Frontal cortex (tissue), 4 donors: ENCODE data around the gene TMTC2. TPM values are rescaled to one million over a fixed set of nuclear protein-coding genes. Genes with fewer than 3 reads are reported as not detected.
A peak's percentile ranks its signal among the peaks of the same experiment; 100 is the strongest.
"Not testable (repeated sequence)": the region's sequence is repeated elsewhere in the genome, so short reads cannot be mapped to it uniquely, and the experiment has no call there.

Experiments
- DNase-seq, 2 donors: peaks; one replicate each; pipeline ENCODE4 v3.0.0; 2012; ENCODE audit warnings: low spot score in 2 of 2
- FAIRE-seq: peaks from 2 replicates; lab custom pipeline; 2012; peaks lifted over from hg19 to GRCh38; lab: Jason Lieb, UNC
- total RNA-seq: library from RNA; depleted of rRNA; stranded (reverse); fragments of >200 nt; gene quantifications from one replicate; pipeline ENCODE4 v1.2.3, GENCODE V29; 2014
- donor health status: control.
- donor health status: control.
- donor health status: control.

TMTC2 gene
- total RNA-seq, 1 donor from 2014 or later = 15.9 TPM

- FAIRE-seq (no peak), DNase-seq (no peak)
These were observed 35.0 kb downstream of the TMTC2 start for GRCh38 chr12:82721726-82722125.

- no peak for FAIRE-seq
- no peak for DNase-seq
These were observed 36.4 kb downstream of the TMTC2 start for GRCh38 chr12:82723093-82723492.

GRCh38 chr12:82723891-82724290 is 37.2 kb downstream of the TMTC2 start:
- FAIRE-seq (no peak), DNase-seq (no peak)

GRCh38 chr12:82725741-82726140 is 39.0 kb downstream of the TMTC2 start:
- FAIRE-seq (no peak), DNase-seq (no peak)

- DNase-seq (no peak), FAIRE-seq (no peak)
These were observed 41.2 kb downstream of the TMTC2 start for GRCh38 chr12:82727886-82728285.

- FAIRE-seq = no peak
- DNase-seq = no peak
These were observed 42.0 kb downstream of the TMTC2 start for GRCh38 chr12:82728710-82729109.

- DNase-seq (no peak), FAIRE-seq (no peak)
These were observed 44.3 kb downstream of the TMTC2 start for GRCh38 chr12:82730953-82731459.

- FAIRE-seq = no peak
- no peak for DNase-seq
These were observed 53.7 kb downstream of the TMTC2 start for GRCh38 chr12:82740129-82741000.

GRCh38 chr12:82745063-82745674 is 58.5 kb downstream of the TMTC2 start:
- no peak for FAIRE-seq
- no peak for DNase-seq

GRCh38 chr12:82745807-82746206 is 59.1 kb downstream of the TMTC2 start:
- DNase-seq (no peak), FAIRE-seq (no peak)

GRCh38 chr12:82746668-82747067 is 60.0 kb downstream of the TMTC2 start:
- FAIRE-seq = no peak

GRCh38 chr12:82749015-82749414 is 62.3 kb downstream of the TMTC2 start:
- FAIRE-seq = no peak
- no peak for DNase-seq

More at GRCh38 chr12:82746668-82747067, 60.0 kb downstream of the TMTC2 start:
- DNase-seq = no peak

GRCh38 chr12:82754856-82755255 is 68.2 kb downstream of the TMTC2 start:
- no peak for FAIRE-seq
- DNase-seq = no peak

GRCh38 chr12:82756303-82756702 is 69.6 kb downstream of the TMTC2 start:
- DNase-seq (no peak), FAIRE-seq (no peak)

- FAIRE-seq (no peak), DNase-seq (no peak)
These were observed 70.4 kb downstream of the TMTC2 start for GRCh38 chr12:82757059-82757458.

- DNase-seq = no peak
These were observed 71.0 kb downstream of the TMTC2 start for GRCh38 chr12:82757656-82758055.

GRCh38 chr12:82758749-82759330 is 72.1 kb downstream of the TMTC2 start:
- FAIRE-seq = peak; percentile 76
- no peak for DNase-seq

More at GRCh38 chr12:82757656-82758055, 71.0 kb downstream of the TMTC2 start:
- FAIRE-seq = no peak

GRCh38 chr12:82760423-82760822 is 73.7 kb downstream of the TMTC2 start:
- DNase-seq (no peak), FAIRE-seq (no peak)

- DNase-seq = not testable (repeated sequence)
These were observed 78.5 kb downstream of the TMTC2 start for GRCh38 chr12:82765206-82765605.

GRCh38 chr12:82765971-82766705 is 79.4 kb downstream of the TMTC2 start:
- FAIRE-seq (no peak), DNase-seq (no peak)

More at GRCh38 chr12:82765206-82765605, 78.5 kb downstream of the TMTC2 start:
- not testable (repeated sequence) for FAIRE-seq
